ENCODE data around the gene NSUN3. TPM values are rescaled to one million over a fixed set of nuclear protein-coding genes. Genes with fewer than 3 reads are reported as not detected.
"Not testable (repeated sequence)": the region's sequence is repeated elsewhere in the genome, so short reads cannot be mapped to it uniquely, and the experiment has no call there.

NSUN3 gene
- 12.6 TPM for polyA plus RNA-seq (2012; ENCODE audit: missing spikeins)

DNA sequence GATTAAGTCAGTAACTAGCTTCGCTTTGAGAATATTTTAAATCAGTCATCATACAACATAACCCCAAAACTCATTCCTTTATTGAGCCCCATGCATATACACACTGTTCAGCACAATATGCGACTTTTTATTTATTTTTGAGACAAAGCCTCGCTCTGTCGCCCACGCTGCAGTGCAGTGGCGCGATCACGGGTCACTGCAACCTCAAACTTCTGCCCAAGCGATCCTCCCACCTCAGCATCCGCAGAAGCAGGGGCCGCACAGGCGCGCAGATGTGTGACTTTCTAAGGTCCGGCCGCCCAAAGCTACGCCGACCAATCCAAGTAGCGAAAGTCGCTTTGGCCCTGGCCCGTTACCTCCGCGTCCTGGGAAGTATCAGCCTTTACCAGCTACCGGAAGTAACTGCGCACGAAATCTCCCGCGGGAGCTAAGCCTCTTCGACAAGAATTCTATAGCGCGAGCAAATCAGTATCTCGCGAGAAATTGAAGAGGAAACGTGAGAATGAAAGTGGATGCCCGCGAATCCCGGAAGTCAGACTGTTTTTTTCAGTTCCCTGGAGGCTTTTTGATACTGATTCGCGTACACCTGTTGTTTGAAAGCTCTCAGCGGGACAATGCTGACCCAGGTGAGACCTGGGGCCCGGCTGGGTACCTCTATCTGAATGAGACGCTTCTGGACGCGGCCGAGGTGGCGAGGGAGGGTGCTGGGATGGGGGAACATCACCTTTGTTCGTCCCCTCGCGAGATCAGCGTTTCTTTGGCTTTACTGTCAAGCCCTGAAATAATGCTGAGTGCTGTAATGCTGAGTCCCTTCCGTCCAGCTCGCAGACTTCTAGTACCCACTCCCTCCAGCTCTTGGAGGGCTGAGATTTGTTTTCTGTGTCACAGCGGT is at the start of gene NSUN3, which contains the start of gene DHFR2:
NSUN3 (plus strand) TSS at position 549 of the 892 bp plus-strand sequence; CDS start at position 615, 66 bp downstream.
DHFR2 (minus strand) TSS at position 404 of the 892 bp plus-strand sequence. CDS start 1,405 bp downstream, outside the sequence.
- TF ChIP-seq POLR2A (IDR thresholded peaks at IDR 0.05; ENCODE audit: low read depth, low read length) (peak; percentile 77), POLR2AphosphoS5 (IDR thresholded peaks at IDR 0.05; ENCODE audit: low read depth, low read length) (peak; percentile 67), TAF1 (IDR thresholded peaks at IDR 0.05; ENCODE audit: borderline replicate concordance, low read depth, low read length) (no peak; the same call in 1 of the 2 replicates)
- peak; percentile 95 for FAIRE-seq
- peak; percentile 34 for DNase-seq (ENCODE audit: insufficient read length)

DNA sequence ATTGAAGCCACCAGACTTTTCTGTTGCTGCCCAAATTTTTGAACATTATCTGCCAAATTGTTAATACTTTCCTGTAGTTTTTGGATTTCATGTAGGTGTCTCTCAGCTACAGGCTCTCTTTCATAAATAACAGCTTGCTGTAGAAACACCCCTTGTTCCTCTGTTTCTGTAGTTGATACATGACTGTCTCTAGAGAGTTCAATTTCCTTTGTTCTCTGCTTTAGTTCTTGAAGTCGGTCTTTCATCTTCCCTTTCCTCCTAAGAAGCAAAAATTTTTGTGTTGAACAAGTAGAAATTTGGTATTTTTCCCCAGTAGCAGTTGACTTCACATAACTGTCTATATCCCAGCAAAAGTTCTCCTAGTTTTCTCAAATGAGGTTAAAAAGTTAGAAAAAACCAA is 47.8 kb upstream of the NSUN3 start:
- no peak for FAIRE-seq
- TF ChIP-seq POLR2A (IDR thresholded peaks at IDR 0.05; ENCODE audit: low read depth, low read length), result no peak
- no peak for DNase-seq (ENCODE audit: insufficient read length)

DNA sequence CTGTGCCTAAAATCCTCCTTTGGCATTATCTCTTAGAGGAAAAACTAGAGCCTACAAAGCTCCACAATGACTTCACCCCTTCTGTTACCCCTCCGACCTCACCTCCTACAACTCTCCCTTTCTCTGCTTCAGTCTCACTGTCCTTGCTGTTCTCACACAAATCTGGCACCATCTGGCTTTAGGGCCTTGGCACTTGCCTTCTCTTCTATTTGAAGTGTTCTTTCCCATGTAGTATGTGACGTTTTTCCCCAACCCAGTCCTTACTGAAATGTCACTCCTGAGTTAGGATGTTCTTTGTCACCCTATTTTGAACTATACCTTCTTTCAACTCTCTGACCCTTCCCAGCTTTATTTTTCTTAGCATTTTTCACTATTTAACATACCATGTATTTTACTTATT is 43.2 kb upstream of the NSUN3 start:
- FAIRE-seq (no peak), DNase-seq (ENCODE audit: insufficient read length) (no peak)
- TF ChIP-seq POLR2A (IDR thresholded peaks at IDR 0.05; ENCODE audit: low read depth, low read length), result no peak
- no peak for TF ChIP-seq POLR2AphosphoS5 (IDR thresholded peaks at IDR 0.05; ENCODE audit: low read depth, low read length)
- TF ChIP-seq TAF1 (IDR thresholded peaks at IDR 0.05; ENCODE audit: borderline replicate concordance, low read depth, low read length), result no peak

DNA sequence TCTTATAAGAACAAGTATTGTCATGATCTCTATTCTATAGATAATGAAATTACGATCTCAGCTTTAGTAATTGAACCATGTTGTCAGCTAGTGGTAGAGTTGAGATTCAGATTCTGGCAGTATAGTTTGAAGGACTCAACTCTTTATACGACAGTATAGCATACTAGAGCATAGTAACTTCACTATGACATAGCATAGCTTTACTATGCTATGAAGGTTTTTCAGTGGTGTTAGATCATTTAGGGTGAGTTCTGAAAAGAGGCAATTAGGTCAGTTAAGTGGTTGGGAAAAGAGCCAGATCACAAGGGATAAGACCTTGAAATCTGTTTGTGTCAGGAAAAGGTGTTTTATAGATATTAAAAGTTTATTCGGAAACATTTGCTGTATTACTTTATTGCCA is 42.6 kb upstream of the NSUN3 start:
- no peak for TF ChIP-seq POLR2A (IDR thresholded peaks at IDR 0.05; ENCODE audit: low read depth, low read length)
- TF ChIP-seq TAF1 (IDR thresholded peaks at IDR 0.05; ENCODE audit: borderline replicate concordance, low read depth, low read length), result no peak
- no peak for TF ChIP-seq POLR2AphosphoS5 (IDR thresholded peaks at IDR 0.05; ENCODE audit: low read depth, low read length)
- no peak for FAIRE-seq
- no peak for DNase-seq (ENCODE audit: insufficient read length)

DNA sequence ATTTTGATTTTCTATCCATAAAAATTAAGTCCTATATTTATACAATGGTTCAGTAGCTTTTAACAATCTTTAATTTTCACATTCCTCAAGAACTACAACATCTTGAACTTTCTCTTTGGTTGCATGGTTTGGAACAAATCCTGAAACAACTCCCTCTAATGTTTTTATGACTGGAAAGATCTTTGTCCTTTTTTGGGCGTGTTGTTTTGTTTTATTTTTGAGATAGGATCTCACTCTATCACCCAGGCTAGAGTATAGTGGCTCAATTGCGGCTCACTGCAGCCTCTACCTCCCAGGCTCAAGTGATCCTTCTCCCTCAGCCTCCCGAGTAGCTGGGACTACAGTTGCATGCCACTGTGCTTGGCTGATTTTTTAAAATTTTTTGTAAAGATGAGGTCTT is 38.5 kb upstream of the NSUN3 start:
- no peak for TF ChIP-seq POLR2AphosphoS5 (IDR thresholded peaks at IDR 0.05; ENCODE audit: low read depth, low read length)
- DNase-seq (ENCODE audit: insufficient read length), result no peak
- no peak for FAIRE-seq

DNA sequence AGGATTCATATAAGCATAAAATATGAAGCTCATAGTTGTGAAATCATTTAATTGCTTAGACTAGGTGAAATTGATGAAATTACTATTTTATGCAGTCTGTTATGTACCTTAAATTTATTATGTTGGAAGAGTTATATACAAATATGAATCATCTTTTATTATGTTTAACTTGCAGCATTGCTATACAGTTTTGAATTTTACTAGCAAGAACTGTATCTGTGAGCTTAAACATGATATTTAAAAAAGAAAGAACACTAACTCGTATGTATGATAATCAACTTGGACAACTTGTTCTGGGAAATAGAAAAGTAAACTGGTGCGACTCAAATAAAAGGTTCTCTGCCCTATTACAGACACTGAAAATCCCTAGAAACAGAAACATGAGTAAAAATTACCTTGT is 36.2 kb upstream of the NSUN3 start:
- TF ChIP-seq POLR2AphosphoS5 (IDR thresholded peaks at IDR 0.05; ENCODE audit: low read depth, low read length) (no peak), TAF1 (IDR thresholded peaks at IDR 0.05; ENCODE audit: borderline replicate concordance, low read depth, low read length) (no peak), POLR2A (IDR thresholded peaks at IDR 0.05; ENCODE audit: low read depth, low read length) (no peak)
- FAIRE-seq (no peak), DNase-seq (ENCODE audit: insufficient read length) (no peak)

DNA sequence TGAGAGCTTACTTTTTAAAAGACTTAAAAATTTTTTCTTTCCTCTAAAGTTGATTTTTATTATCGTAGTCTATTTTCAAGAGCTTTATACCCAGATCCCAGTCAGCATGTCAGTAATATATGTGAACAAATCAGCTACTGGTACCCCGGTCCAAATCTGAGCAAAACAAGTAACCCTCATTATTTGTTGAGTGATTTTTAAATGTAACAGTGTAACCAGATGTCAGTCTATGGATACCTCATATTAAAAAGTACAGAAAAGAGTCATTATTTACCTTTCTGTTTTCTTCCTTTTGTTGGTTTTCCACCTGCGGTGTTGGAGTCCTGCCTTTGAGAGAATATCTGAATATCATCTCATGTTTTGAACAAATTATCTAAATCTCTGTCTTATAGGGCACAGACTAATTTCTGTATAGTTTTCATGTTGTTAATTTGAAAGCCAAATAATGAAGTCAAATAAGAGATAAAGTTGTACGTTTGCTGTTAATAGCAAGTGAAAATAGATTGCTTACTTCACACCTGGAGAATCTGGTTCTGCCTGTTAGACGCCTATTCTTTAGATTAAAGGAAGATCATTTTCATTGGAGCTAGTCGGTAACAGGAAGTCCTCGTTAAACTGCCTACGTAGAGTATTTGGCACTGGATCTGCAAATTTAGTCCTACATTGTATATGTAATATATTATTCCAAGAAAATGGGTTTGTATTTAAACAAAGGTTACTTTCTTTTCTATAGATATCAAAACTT is 34.6 kb upstream of the NSUN3 start, which contains the start of gene STX19:
STX19 (minus strand) TSS at position 505 of the 745 bp plus-strand sequence. CDS start 13,328 bp downstream, outside the sequence.
- TF ChIP-seq POLR2A (IDR thresholded peaks at IDR 0.05; ENCODE audit: low read depth, low read length), result no peak
- TF ChIP-seq TAF1 (IDR thresholded peaks at IDR 0.05; ENCODE audit: borderline replicate concordance, low read depth, low read length), result no peak
- FAIRE-seq (peak; percentile 40), DNase-seq (ENCODE audit: insufficient read length) (no peak)

DNA sequence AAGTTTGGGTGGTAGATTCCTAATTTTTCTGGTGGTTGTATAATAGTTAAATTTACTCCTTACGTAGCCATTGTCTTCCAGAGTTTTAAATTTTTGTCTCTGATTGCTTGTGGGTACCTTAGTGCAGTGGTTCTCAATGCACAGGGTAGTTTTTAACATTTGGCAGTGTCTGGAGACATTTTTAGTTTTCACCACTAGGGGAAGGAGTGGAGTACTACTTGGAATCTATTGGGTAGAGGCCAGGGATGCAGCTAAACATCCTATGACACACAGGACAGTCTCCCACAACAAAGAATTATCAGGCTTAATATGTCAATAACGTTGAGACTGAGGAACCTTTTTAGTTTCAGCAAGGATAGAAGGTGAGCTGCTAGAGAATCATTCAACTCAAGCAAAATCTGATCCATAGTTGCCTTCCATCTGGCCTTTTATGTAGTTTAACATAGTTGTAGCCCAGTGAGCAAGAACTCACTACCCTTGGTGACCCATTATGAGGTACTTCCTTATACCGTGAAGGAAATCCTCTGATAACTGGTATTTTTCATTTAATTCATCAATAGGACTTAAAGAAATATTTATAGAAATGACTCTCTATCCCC is 25.9 kb upstream of the NSUN3 start:
- TF ChIP-seq POLR2AphosphoS5 (IDR thresholded peaks at IDR 0.05; ENCODE audit: low read depth, low read length) (no peak), POLR2A (IDR thresholded peaks at IDR 0.05; ENCODE audit: low read depth, low read length) (no peak), TAF1 (IDR thresholded peaks at IDR 0.05; ENCODE audit: borderline replicate concordance, low read depth, low read length) (no peak)
- DNase-seq (ENCODE audit: insufficient read length) (no peak), FAIRE-seq (no peak)

DNA sequence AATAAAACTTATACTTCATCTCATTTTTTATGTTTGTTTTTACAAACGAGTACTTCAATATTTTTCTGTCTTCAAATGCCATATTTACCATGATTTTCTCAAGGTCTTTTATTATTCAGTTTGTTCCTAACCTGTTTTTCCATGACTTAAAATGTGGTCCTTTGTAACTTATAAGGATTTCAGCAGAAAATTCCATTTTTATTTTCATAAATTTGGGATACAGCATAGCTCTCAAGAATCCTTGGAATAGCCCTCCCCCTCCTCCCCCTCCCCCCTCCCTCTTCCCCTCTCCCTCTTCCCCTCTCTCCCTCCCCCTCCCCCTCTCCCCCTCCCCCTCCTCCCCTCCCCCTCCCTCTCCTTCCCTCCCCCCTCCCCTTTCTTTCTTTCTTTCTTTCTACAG is 19.6 kb upstream of the NSUN3 start:
- FAIRE-seq (no peak), DNase-seq (ENCODE audit: insufficient read length) (no peak)
- TF ChIP-seq POLR2A (IDR thresholded peaks at IDR 0.05; ENCODE audit: low read depth, low read length) (no peak), POLR2AphosphoS5 (IDR thresholded peaks at IDR 0.05; ENCODE audit: low read depth, low read length) (no peak), TAF1 (IDR thresholded peaks at IDR 0.05; ENCODE audit: borderline replicate concordance, low read depth, low read length) (no peak)

DNA sequence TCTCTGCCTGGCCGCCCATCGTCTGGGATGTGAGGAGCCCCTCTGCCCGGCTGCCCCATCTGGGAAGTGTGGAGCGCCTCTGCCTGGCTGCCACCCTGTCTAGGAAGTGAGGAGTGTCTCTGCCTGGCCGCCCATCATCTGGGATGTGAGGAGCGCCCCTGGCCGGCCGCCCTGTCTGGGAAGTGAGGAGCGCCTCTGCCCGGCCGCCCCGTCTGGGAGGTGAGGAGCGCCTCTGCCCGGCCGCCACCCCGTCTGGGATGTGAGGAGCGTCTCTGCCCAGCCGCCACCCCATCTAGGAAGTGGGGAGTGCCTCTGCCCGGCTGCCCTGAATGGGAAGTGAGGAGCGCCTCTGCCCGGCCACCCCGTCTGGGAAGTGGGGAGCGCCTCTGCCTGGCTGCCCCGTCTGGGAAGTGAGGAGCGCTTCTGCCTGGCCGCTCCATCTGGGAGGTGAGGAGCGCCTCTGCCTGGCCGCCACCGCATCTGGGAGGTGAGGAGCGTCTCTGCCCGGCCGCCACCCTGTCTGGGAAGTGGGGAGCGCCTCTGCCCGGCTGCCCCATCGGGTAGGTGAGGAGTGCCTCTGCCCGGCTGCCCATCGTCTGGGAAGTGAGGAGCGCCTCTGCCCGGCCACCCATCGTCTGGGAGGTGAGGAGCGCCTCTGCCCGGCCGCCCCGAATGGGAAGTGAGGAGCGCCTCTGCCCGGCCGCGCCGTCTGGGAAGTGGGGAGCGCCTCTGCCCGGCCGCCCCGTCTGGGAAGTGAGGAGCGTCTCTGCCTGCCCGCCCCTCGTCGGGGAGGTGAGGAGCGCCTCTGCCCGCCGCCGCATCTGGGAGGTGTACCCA is 18.5 kb upstream of the NSUN3 start:
- DNase-seq (ENCODE audit: insufficient read length); FAIRE-seq: not testable (repeated sequence)

DNA sequence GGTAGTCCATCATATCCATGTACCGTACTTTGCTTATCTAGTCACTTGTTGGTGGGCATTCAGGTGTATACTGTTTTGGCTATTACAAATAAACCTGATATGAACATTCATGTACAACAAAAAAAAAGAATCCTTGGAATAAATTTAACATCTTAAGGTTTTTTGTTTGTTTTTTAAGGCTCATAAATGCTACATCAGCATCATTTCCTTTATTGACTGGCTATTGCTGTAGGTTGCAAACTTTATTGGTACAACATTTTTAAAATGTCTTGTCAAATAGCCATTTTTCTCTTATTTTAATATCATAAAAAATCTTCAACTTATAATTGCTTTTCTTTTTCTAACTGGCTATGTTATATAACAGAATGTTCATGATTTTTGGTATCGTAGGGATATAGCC is 16.3 kb upstream of the NSUN3 start:
- no peak for TF ChIP-seq POLR2AphosphoS5 (IDR thresholded peaks at IDR 0.05; ENCODE audit: low read depth, low read length)
- no peak for TF ChIP-seq TAF1 (IDR thresholded peaks at IDR 0.05; ENCODE audit: borderline replicate concordance, low read depth, low read length)
- TF ChIP-seq POLR2A (IDR thresholded peaks at IDR 0.05; ENCODE audit: low read depth, low read length), result no peak
- DNase-seq (ENCODE audit: insufficient read length), result no peak
- FAIRE-seq, result no peak
